ENCODE data around the gene DSCAML1. TPM values are rescaled to one million over a fixed set of nuclear protein-coding genes. Genes with fewer than 3 reads are reported as not detected.

The DSCAML1 gene
- total RNA-seq, 2 donors from 2014 or later: 0.21 to 0.41 TPM

DNA sequence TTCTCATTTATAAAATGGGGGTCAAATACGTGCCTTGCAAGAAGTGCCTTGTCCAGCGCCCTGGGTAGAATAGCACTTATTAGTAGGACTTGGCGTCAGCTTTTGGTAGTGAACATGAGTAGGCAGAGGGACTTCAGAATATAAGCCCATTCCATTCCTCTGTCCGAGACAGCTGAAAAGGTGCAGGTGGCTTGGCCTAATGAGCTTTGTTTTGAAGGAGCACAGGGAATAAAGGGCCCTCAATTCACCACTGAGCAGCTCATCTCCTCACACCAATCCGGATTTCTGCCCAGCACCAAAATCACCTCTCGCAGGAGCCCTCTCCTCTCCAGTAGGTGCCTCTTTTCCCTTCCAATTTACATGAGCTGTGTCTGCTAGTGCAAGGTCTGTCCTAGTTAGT lies 91.2 kb downstream of the DSCAML1 start:
- Histone ChIP-seq H3K27me3 (replicated peaks; ENCODE audit: insufficient read depth) (no peaks in the 10 kb centered on the region), H3K4me3 (no peak overlapping the region), H3K9me3 (no peaks in the 10 kb centered on the region), H3K36me3 (no peaks in the 10 kb centered on the region), H3K27ac (no peak overlapping the region), H3K4me1 (ENCODE audit: control insufficient read depth in 1 of 2, low read depth in 2 of 2) (no peaks in the 10 kb centered on the region)
- no peak for DNase-seq (ENCODE audit: low spot score)
- no peak for ATAC-seq (ENCODE audit: insufficient number of reproducible peaks, low FRiP score, low read depth)
- TF ChIP-seq, protein P1, sequence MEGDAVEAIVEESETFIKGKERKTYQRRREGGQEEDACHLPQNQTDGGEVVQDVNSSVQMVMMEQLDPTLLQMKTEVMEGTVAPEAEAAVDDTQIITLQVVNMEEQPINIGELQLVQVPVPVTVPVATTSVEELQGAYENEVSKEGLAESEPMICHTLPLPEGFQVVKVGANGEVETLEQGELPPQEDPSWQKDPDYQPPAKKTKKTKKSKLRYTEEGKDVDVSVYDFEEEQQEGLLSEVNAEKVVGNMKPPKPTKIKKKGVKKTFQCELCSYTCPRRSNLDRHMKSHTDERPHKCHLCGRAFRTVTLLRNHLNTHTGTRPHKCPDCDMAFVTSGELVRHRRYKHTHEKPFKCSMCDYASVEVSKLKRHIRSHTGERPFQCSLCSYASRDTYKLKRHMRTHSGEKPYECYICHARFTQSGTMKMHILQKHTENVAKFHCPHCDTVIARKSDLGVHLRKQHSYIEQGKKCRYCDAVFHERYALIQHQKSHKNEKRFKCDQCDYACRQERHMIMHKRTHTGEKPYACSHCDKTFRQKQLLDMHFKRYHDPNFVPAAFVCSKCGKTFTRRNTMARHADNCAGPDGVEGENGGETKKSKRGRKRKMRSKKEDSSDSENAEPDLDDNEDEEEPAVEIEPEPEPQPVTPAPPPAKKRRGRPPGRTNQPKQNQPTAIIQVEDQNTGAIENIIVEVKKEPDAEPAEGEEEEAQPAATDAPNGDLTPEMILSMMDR (IDR thresholded peaks at IDR 0.05): no peak

DNA sequence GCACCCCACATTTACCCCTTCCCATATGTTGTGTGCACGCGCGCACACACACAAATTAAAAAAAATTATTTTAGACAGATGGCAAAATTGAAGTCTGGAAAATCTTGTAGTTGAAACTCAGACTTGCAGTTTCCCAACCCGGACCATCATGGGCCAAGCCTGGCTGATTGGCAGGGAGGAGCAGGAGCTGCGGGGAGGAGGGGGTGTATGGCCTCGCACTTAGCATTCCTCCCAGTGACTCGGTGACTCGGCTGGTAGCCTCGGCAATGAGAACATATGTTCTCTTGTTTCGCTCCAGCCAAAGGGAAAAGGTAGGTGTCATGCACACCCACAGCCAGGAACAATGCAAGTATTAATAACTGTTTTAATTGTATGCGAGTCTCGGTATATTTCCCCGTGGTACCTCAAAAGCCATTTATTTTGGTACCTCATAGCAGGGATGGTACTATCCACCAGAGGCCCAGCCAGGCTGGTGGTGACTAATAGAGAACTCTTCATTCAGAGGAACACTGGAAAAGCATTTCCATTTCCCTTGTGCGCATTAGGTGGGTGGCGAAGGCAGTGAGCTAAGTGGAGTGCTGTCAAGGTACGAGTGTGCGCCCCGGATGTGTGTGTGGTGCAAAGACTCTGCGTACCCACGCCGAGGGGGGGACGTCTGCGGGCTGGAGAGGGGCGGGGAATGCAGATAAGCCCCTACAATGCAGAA lies 92.5 kb downstream of the DSCAML1 start:
- no peaks in the 10 kb centered on the region for H3K9me3 ChIP-seq
- TF ChIP-seq, protein P1 (IDR thresholded peaks at IDR 0.05): no peak
- H3K36me3 ChIP-seq: no peaks in the 10 kb centered on the region
- no peaks in the 10 kb centered on the region for H3K4me1 ChIP-seq (ENCODE audit: control insufficient read depth in 1 of 2, low read depth in 2 of 2)
- H3K27me3 ChIP-seq (replicated peaks; ENCODE audit: insufficient read depth): no peaks in the 10 kb centered on the region
- no peak overlapping the region for H3K27ac ChIP-seq
- DNase-seq (ENCODE audit: low spot score) (no peak), ATAC-seq (ENCODE audit: insufficient number of reproducible peaks, low FRiP score, low read depth) (no peak)
- H3K4me3 ChIP-seq: no peak overlapping the region

DNA sequence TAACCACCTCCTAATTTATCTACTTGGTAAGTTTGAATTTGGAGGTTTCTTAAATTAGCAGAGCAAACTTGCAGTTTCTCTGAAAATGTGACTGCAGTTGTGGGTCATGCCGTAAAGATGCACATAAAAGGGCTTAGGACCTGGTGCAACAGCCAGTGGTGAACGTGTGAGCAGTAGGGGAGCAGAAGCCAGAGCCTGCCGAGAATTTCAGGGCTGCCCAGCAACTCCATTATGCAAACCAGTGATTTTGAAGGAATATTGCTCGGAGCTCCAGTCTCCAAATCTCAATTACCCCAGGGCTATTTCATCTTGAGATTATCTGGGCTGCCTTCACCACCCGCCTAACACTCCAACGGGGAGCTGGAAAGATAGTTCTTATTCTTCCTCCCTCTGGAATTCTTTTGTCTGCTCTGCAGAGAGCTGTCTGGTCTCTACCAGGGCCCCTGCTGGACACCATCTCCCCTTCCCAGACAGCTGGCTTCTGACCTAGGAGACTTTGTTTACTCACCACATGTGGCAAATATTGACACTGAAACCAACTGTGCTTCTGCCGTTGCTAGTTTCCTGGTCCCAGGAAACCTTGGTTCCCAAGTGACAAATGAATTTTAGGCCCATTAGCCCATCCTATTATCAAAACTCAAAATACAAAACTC lies 93.9 kb downstream of the DSCAML1 start:
- no peaks in the 10 kb centered on the region for H3K36me3 ChIP-seq
- H3K27me3 ChIP-seq (replicated peaks; ENCODE audit: insufficient read depth): no peaks in the 10 kb centered on the region
- H3K4me3 ChIP-seq: no peak overlapping the region
- H3K9me3 ChIP-seq: no peaks in the 10 kb centered on the region
- ATAC-seq (ENCODE audit: insufficient number of reproducible peaks, low FRiP score, low read depth) (no peak), DNase-seq (ENCODE audit: low spot score) (no peak)
- TF ChIP-seq, protein P1 (IDR thresholded peaks at IDR 0.05): no peak
- H3K27ac ChIP-seq: no peak overlapping the region
- no peaks in the 10 kb centered on the region for H3K4me1 ChIP-seq (ENCODE audit: control insufficient read depth in 1 of 2, low read depth in 2 of 2)

DNA sequence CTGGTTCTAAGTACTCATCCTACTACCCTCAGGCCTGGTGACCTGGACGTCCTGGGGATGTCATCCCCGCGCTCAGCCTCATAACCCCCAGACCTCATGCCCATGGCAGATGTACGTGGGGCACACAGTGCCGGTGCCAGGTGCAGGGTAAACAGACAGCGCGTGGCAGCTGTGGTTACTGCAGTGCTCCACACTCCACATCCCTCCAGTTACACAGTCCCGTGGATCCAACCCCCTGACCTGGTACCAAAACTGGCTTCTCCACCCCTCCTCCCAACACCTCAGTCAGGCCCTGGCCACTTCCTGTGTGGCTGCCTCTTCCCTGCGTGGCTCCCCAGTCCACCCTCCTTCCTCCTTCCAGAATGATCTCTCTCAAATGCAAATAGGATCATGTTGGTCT lies 95.2 kb downstream of the DSCAML1 start:
- Histone ChIP-seq H3K4me1 (ENCODE audit: control insufficient read depth in 1 of 2, low read depth in 2 of 2) (no peaks in the 10 kb centered on the region), H3K27ac (no peak overlapping the region), H3K4me3 (no peak overlapping the region), H3K36me3 (no peaks in the 10 kb centered on the region), H3K27me3 (replicated peaks; ENCODE audit: insufficient read depth) (no peaks in the 10 kb centered on the region), H3K9me3 (no peaks in the 10 kb centered on the region)
- TF ChIP-seq, protein P1 (IDR thresholded peaks at IDR 0.05): no peak
- ATAC-seq (ENCODE audit: insufficient number of reproducible peaks, low FRiP score, low read depth): no peak
- no peak for DNase-seq (ENCODE audit: low spot score)

DNA sequence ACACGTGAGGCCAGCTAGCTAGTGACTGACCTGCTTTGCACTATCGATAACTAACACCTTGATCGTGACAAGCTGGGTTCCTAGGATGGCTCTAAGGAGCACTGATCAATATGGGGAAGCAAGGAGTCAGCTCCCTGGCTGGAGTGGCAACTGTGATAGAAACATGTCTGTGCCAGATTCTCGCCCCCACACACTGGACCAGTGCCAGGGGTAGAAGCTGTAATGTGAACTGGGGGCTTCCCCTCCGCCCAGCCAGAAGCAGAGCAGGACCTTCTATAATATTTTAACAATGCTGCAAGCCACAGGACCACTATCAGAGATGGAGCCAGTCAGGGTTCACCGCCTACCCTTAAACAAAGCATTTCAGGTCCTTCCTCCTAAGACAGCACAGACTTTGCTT lies 96.5 kb downstream of the DSCAML1 start:
- Histone ChIP-seq H3K4me3 (no peak overlapping the region), H3K27me3 (replicated peaks; ENCODE audit: insufficient read depth) (no peaks in the 10 kb centered on the region), H3K27ac (no peak overlapping the region), H3K36me3 (no peaks in the 10 kb centered on the region), H3K4me1 (ENCODE audit: control insufficient read depth in 1 of 2, low read depth in 2 of 2) (no peaks in the 10 kb centered on the region), H3K9me3 (no peaks in the 10 kb centered on the region)
- TF ChIP-seq, protein P1 (IDR thresholded peaks at IDR 0.05): no peak
- ATAC-seq (ENCODE audit: insufficient number of reproducible peaks, low FRiP score, low read depth) (no peak), DNase-seq (ENCODE audit: low spot score) (no peak)

Data from thoracic aorta (tissue), 2 donors.